ENCODE data around the gene SUFU.
A peak's percentile ranks its signal among the peaks of the same experiment; 100 is the strongest.
"Not testable (repeated sequence)": the region's sequence is repeated elsewhere in the genome, so short reads cannot be mapped to it uniquely, and the experiment has no call there.

Gene SUFU

DNA sequence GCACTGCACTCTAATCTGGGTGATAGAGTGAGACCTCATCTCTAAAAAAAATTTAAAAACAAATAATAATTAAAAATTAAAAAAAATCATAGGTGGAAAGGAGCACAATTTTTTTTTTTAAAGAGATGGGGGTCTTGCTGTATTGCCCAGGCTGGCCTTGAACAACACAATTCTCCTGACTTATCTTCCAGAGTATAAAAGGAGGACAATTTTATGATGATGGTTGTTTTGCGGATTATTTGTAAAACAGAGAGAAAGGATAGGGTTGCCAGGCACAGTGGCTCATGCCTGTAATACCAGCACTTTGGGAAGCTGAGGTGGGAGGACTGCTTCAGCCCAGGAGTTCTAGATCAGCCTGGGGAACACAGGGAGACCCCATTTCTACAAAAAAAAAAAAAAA is 6.2 kb upstream of the SUFU start:
- no peak for DNase-seq (ENCODE audit: low spot score)
- Histone ChIP-seq H3K4me3 (no peak overlapping the region), H3K27ac (no peak overlapping the region)
- TF ChIP-seq CTCF (IDR thresholded peaks at IDR 0.05): no peak

GRCh38 chr10:102499356-102499755 is 4.4 kb upstream of the SUFU start:
- no peak for DNase-seq (ENCODE audit: low spot score)
- no peak for TF ChIP-seq CTCF (IDR thresholded peaks at IDR 0.05)
- Histone ChIP-seq H3K27ac (no peak overlapping the region), H3K4me3 (no peak overlapping the region)

- DNase-seq (ENCODE audit: low spot score); H3K27ac ChIP-seq: not testable (repeated sequence)
- peak overlapping the region; percentile 14 for H3K4me3 ChIP-seq
Measured at GRCh38 chr10:102500686-102501085, 3.1 kb upstream of the SUFU start.

GRCh38 chr10:102501201-102502028 is 2.4 kb upstream of the SUFU start:
- no peak for TF ChIP-seq CTCF (IDR thresholded peaks at IDR 0.05)
- DNase-seq (ENCODE audit: low spot score): no peak
- H3K27ac ChIP-seq: peak overlapping the region; percentile 52 to 98
- peak overlapping the region; percentile 89 for H3K4me3 ChIP-seq

GRCh38 chr10:102502029-102502336 is 1.8 kb upstream of the SUFU start:
- peak; percentile 99 for DNase-seq (ENCODE audit: low spot score)
- H3K27ac ChIP-seq: peak overlapping the region; percentile 86 to 98
- TF ChIP-seq CTCF (IDR thresholded peaks at IDR 0.05): no peak
- H3K4me3 ChIP-seq: peak overlapping the region; percentile 89

GRCh38 chr10:102502337-102503151 is 1.2 kb upstream of the SUFU start, which contains the start of gene ACTR1A:
Gene ACTR1A, minus strand, starts transcription at chr10:102502712. Its CDS starts 65 bp downstream, at chr10:102502647.
- Histone ChIP-seq H3K27ac (peak within 1 kb of the TSS; percentile 86 to 98), H3K4me3 (peak within 1 kb of the TSS; percentile 89)
- TF ChIP-seq CTCF (IDR thresholded peaks at IDR 0.05): no peak
- peak; percentile 97 for DNase-seq (ENCODE audit: low spot score)

DNA sequence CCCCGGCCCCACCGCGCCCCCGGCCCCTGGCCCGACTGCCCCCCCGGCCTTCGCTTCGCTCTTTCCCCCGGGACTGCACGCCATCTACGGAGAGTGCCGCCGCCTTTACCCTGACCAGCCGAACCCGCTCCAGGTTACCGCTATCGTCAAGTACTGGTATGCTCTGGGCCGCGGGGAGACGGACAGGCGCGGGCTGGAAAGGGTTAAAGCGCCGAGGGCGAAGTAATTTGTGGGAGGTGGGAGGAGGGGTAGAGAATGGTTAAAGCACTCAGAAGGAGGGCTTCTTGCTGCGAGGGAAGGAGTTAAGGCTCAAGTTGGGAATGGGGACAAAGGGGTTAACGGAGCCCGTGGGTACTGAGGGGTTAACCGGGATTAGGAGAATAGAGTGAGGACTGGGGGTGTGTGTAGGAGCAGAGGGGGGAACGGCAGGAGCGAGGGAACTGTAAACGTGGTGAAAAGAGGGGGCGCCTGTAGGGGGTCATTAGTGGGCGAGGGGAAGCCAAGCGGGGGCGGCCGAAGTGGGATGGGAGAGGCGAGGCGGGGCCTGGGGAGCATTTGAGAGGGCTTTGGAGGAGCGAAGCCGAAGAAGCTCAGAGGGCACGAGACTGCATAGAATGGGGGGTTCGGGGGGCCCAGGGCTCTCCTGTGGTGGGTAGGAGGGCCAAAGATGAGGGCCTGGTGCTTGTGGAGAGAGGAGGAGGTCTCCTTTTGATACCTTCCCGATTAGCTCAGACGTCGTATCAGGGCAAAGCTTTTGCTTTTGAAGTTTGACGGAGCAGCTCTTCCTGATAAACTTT is 605 bp downstream of the SUFU start:
- TF ChIP-seq CTCF (IDR thresholded peaks at IDR 0.05): no peak
- no peak for DNase-seq (ENCODE audit: low spot score)
- peak overlapping the region; percentile 89 for H3K4me3 ChIP-seq
- H3K27ac ChIP-seq: peak overlapping the region; percentile 64 to 91
